ENCODE data around the gene RAB11FIP4. TPM values are rescaled to one million over a fixed set of nuclear protein-coding genes. Genes with fewer than 3 reads are reported as not detected.

Gene RAB11FIP4
- total and polyA plus RNA-seq, 9 of the 15 experiments (the other 6 are each of a cell fraction or from before 2014, with no cell fraction given), result 0.62 to 16.6 (median 8.9) TPM

GRCh38 chr17:31457391-31458234, 66.1 kb downstream of the RAB11FIP4 start (continued):
- TF ChIP-seq RERE (CRISPR knock-in tag; IDR thresholded peaks at IDR 0.05; ENCODE audit: borderline replicate concordance) (no peak), FOSL1 (tag; conservative IDR thresholded peaks at IDR 0.05) (peak; percentile 35; the same call in 1 of the 2 replicates), NR2C2 (CRISPR knock-in tag; IDR thresholded peaks at IDR 0.05) (no peak), NR2C2 (tag; IDR thresholded peaks at IDR 0.05) (peak; percentile 28; the same call in 1 of the 2 replicates), NFIC (IDR thresholded peaks at IDR 0.05) (peak; percentile 31; the same call in 1 of the 2 replicates), SAP30 (IDR thresholded peaks at IDR 0.05; ENCODE audit: borderline replicate concordance, insufficient read depth, low read depth, low read length, poor library complexity, severe bottlenecking) (no peak), ZNF282 (CRISPR knock-in tag; IDR thresholded peaks at IDR 0.05) (no peak), THRAP3 (IDR thresholded peaks at IDR 0.05; ENCODE audit: borderline replicate concordance) (no peak), POLR2B (IDR thresholded peaks at IDR 0.05; ENCODE audit: low read depth, partially characterized antibody) (no peak), CBX3 (IDR thresholded peaks at IDR 0.05; ENCODE audit: borderline replicate concordance in 1 of 2, low read length in 2 of 2) (no peak), ZNF274 (IDR thresholded peaks at IDR 0.05; ENCODE audit: borderline replicate concordance, low read depth, low read length) (no peak), ADNP (tag; IDR thresholded peaks at IDR 0.05) (peak; percentile 67; the same call in 1 of the 2 replicates), ZKSCAN3 (CRISPR knock-in tag; IDR thresholded peaks at IDR 0.05) (no peak), ZFX (CRISPR knock-in tag; IDR thresholded peaks at IDR 0.05) (no peak; the same call in 1 of the 2 replicates), GATA2 (CRISPR knock-in tag; IDR thresholded peaks at IDR 0.05) (no peak; the same call in 1 of the 2 replicates), IRF2 (CRISPR knock-in tag; IDR thresholded peaks at IDR 0.05) (no peak), SLC30A9 (CRISPR knock-in tag; IDR thresholded peaks at IDR 0.05) (no peak), ARID2 (IDR thresholded peaks at IDR 0.05) (no peak), ZNF696 (CRISPR knock-in tag; conservative IDR thresholded peaks at IDR 0.05) (no peak)
- TF ChIP-seq, protein P1, sequence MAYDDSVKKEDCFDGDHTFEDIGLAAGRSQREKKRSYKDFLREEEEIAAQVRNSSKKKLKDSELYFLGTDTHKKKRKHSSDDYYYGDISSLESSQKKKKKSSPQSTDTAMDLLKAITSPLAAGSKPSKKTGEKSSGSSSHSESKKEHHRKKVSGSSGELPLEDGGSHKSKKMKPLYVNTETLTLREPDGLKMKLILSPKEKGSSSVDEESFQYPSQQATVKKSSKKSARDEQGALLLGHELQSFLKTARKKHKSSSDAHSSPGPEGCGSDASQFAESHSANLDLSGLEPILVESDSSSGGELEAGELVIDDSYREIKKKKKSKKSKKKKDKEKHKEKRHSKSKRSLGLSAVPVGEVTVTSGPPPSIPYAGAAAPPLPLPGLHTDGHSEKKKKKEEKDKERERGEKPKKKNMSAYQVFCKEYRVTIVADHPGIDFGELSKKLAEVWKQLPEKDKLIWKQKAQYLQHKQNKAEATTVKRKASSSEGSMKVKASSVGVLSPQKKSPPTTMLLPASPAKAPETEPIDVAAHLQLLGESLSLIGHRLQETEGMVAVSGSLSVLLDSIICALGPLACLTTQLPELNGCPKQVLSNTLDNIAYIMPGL (CRISPR knock-in tag; IDR thresholded peaks at IDR 0.05), result no peak
- TF ChIP-seq, protein P2, sequence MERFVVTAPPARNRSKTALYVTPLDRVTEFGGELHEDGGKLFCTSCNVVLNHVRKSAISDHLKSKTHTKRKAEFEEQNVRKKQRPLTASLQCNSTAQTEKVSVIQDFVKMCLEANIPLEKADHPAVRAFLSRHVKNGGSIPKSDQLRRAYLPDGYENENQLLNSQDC (CRISPR knock-in tag; IDR thresholded peaks at IDR 0.05), result no peak

All from K562 (cell line).